IPS-15b (cell line): ENCODE data around the gene MCF2L2.

Source experiments
- H3K27me3 ChIP-seq: one replicate; pipeline ENCODE4 v1.6.1; 2013; ENCODE audit warnings: low read length; ENCODE audit not compliant: control insufficient read depth, insufficient read depth
- H3K36me3 ChIP-seq: one replicate; pipeline ENCODE4 v1.6.1; 2013; ENCODE audit warnings: low read length; ENCODE audit not compliant: control insufficient read depth, insufficient read depth
- H3K4me1 ChIP-seq: one replicate; pipeline ENCODE4 v1.6.1; 2013; ENCODE audit warnings: mild to moderate bottlenecking, low read length; ENCODE audit not compliant: control insufficient read depth, insufficient read depth
- H3K4me3 ChIP-seq: one replicate; pipeline ENCODE4 v1.5.1; 2013; ENCODE audit warnings: low read depth, low read length
- H3K9ac ChIP-seq: one replicate; pipeline ENCODE4 v1.6.1; 2013; ENCODE audit warnings: low read depth, mild to moderate bottlenecking, low read length
- H3K9me3 ChIP-seq: one replicate; pipeline ENCODE4 v1.6.1; 2013; ENCODE audit warnings: mild to moderate bottlenecking, low read length; ENCODE audit not compliant: control insufficient read depth, insufficient read depth

The MCF2L2 gene

DNA sequence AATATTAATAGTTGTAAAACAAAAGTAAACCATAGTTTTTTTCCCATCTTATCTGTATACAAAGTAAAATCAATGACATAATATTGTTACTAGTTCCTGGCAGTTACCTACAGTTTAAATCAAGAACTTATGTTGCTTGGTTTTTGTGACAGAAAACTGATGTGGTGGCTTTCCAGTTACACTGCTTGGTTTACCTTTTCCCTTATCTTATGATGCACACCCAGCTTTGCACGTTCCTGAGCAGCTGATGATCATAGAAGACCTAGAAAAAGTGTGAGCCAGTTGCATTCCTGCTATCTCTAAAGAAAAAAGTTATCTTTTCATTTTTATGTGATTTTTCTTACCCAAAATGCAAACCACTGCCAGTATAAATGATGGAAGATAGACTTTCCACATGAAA, 229.5 kb downstream of the MCF2L2 start:
- no peaks in the 10 kb centered on the region for H3K4me1 ChIP-seq
- no peak overlapping the region for H3K4me3 ChIP-seq
- H3K9ac ChIP-seq = no peak overlapping the region
- no peaks in the 10 kb centered on the region for H3K27me3 ChIP-seq
- no peaks in the 10 kb centered on the region for H3K9me3 ChIP-seq
- no peaks in the 10 kb centered on the region for H3K36me3 ChIP-seq

DNA sequence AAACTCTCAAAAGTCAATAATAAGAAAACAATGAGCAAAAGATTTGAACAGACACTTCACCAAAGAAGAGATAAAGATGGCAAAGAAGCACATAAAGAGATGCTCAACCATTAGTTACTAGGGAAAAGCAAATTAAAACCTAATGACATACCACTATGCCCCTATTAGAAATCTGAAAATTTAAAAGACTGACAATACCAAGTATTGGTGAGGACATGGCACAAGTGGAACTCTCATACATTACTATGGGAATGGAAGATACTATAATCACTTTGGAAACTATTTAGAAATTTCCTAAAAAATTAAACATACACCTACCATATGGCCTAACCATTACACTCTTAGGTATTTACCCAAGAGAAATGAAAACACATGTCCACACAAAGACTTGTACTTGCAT, 230.7 kb downstream of the MCF2L2 start:
- H3K4me1 ChIP-seq = no peaks in the 10 kb centered on the region
- no peaks in the 10 kb centered on the region for H3K36me3 ChIP-seq
- no peak overlapping the region for H3K4me3 ChIP-seq
- H3K9ac ChIP-seq = no peak overlapping the region
- no peaks in the 10 kb centered on the region for H3K27me3 ChIP-seq
- H3K9me3 ChIP-seq = no peaks in the 10 kb centered on the region

GRCh38 chr3:183195266-183195665, 233.2 kb downstream of the MCF2L2 start:
- Histone ChIP-seq H3K36me3 (no peaks in the 10 kb centered on the region), H3K27me3 (no peaks in the 10 kb centered on the region), H3K9ac (no peak overlapping the region), H3K4me3 (no peak overlapping the region), H3K9me3 (no peaks in the 10 kb centered on the region), H3K4me1 (no peaks in the 10 kb centered on the region)

DNA sequence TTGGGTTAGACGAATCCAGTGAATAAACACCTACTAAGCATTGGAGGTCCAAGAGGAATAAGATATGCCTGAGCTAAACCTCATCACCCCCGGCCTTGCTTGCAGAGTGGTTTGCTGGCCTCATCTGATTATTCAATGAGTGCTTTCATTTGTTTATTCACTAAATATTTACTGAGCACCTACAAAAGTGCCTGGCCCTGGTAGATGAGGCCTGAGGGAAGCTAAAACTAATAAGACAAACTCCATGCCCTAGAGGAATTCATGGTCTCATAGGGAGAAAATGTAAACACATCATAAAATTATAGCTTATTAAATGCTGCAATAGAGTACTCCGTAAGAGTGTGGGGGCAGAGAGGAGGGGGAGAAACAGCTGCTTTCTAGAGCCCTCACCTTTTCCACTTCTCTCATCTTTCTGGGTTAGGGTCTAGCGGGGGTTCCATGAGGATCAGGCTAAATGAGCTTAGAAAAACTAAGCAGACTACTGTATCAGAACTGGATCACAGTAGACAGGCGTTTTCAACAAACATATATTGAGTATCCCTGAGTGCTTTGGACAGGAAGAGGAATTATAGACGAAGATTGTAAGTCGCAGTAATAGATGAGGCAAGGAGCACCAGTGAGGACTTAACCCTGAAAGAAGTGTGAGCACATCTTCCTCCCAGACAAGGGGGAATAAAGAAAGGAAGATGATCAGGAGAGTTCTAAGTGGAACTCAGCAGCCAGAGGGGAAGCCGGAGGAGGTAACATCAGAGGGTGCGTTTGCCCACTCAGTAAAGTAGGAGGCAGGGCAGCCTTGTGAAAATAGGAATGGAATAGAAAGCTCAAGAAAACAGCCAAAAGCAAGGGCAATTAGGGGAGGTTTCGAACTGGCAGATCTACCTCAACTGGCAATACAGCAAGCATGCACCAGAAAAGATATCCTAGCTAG, 234.4 kb downstream of the MCF2L2 start:
- H3K9me3 ChIP-seq = no peaks in the 10 kb centered on the region
- no peak overlapping the region for H3K9ac ChIP-seq
- no peak overlapping the region for H3K4me3 ChIP-seq
- H3K36me3 ChIP-seq = no peaks in the 10 kb centered on the region
- no peaks in the 10 kb centered on the region for H3K27me3 ChIP-seq
- peaks cover 3% of the 10 kb centered on the region for H3K4me1 ChIP-seq

DNA sequence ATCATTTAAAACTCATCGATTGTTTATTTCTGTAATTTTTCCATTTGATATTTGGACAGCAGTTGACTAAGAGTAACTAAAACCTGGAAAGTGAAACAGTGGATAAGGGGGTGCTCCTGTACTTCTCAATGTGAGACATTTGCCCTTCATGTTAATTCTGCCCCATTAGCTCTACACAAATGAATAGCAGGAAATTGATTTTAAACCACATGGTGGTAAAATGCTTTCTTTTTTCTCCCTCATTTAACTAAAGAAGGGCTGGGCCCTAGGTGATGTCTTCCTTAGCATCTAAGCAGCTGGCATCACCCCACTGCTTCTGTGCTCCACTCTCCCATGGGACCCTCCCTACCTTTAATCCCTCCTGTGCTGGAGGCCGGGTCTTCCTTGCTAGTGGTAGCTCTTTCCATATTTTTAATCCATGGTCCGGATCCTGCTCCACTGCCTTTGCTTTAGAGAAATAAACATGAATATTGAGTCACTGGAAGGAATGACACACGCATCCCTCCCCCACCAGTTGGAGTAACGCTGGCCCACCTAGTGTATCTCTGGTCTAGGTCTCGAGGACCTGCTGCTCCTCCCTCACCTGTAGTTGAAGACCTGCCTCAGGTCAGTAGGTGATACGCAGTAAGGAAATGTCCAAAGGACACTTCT, 235.6 kb downstream of the MCF2L2 start:
- no peaks in the 10 kb centered on the region for H3K36me3 ChIP-seq
- no peak overlapping the region for H3K4me3 ChIP-seq
- no peak overlapping the region for H3K9ac ChIP-seq
- H3K4me1 ChIP-seq = peaks cover 3% of the 10 kb centered on the region
- H3K27me3 ChIP-seq = no peaks in the 10 kb centered on the region
- H3K9me3 ChIP-seq = no peaks in the 10 kb centered on the region

DNA sequence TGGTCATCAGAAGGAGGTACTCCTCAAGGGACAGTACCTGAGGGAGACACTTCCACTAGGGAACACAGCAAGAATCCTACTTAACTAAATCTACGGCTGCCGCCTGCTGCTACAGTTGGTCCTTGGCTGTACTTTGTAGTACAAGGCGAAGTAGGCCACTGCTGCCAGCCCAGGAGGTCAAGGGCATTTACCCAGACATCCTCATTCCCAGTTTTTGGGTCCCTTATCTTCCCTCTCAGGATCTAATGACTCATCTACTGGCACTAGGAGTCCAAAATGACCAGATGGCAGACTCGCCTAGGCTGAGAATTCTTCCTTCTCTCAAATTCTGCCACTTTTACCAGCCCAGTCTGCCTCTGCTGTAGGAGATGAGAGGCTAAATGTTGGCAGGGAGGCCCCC, 238.8 kb downstream of the MCF2L2 start:
- no peak overlapping the region for H3K4me3 ChIP-seq
- peaks cover 3% of the 10 kb centered on the region for H3K4me1 ChIP-seq
- no peak overlapping the region for H3K9ac ChIP-seq
- no peaks in the 10 kb centered on the region for H3K36me3 ChIP-seq
- H3K9me3 ChIP-seq = no peaks in the 10 kb centered on the region
- H3K27me3 ChIP-seq = no peaks in the 10 kb centered on the region

- H3K36me3 ChIP-seq = no peaks in the 10 kb centered on the region
- H3K27me3 ChIP-seq = no peaks in the 10 kb centered on the region
- H3K9ac ChIP-seq = no peak overlapping the region
- no peak overlapping the region for H3K4me3 ChIP-seq
- peaks cover 3% of the 10 kb centered on the region for H3K4me1 ChIP-seq
- no peaks in the 10 kb centered on the region for H3K9me3 ChIP-seq
Observed at GRCh38 chr3:183188895-183189462, 239.4 kb downstream of the MCF2L2 start.

- Histone ChIP-seq H3K27me3 (peaks cover 2% of the 10 kb centered on the region), H3K36me3 (no peaks in the 10 kb centered on the region), H3K9ac (no peak overlapping the region), H3K4me3 (no peak overlapping the region), H3K9me3 (no peaks in the 10 kb centered on the region), H3K4me1 (peaks cover 3% of the 10 kb centered on the region)
Observed at GRCh38 chr3:183185696-183186095, 242.7 kb downstream of the MCF2L2 start.

DNA sequence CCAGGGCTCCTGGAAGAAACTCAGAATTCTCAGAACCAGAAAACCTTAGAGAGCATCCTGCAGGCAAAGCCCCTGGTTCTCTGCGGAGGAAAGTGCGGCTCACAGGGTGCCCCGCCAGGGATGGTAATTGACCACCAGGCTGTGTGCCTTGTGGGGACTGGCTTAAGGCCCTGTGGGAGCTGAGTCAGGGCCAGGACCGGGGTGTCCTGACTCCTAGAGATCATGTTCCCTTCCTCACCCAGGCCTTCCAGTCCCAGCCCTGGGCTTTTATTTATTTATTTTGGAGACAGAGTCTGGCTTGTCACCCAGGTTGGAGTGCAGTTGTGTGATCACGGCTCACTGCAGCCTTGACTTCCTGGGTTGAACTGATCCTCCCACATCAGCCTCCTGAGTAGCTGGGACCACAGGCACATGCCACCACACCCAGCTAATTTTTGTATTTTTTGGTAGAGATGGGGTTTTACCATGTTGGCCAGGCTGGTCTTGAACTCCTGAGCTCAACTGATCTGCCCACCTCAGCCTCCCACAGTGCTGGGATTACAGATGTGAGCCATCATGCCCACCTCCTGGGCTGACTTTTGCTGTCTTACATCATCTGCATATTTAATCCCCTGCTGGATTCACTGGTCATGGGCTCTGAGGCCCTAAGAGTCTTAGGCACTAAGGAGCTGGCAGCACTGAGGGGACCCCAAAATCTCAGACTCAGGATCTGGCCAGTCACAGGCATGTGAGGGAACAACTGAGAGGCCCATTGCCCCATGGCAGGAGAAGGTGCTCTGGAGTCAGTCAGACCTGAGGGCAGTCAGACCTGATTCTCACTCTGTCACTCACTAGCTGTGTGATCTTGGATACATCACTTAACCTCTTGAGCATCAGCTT, 245.4 kb downstream of the MCF2L2 start:
- Histone ChIP-seq H3K4me1 (peaks cover 4% of the 10 kb centered on the region), H3K9me3 (no peaks in the 10 kb centered on the region), H3K4me3 (no peak overlapping the region), H3K27me3 (peaks cover 22% of the 10 kb centered on the region), H3K9ac (no peak overlapping the region), H3K36me3 (no peaks in the 10 kb centered on the region)

GRCh38 chr3:183182073-183182472, 246.3 kb downstream of the MCF2L2 start:
- Histone ChIP-seq H3K36me3 (no peaks in the 10 kb centered on the region), H3K4me3 (no peak overlapping the region)

GRCh38 chr3:183181606-183182005, 246.8 kb downstream of the MCF2L2 start:
- Histone ChIP-seq H3K4me1 (peaks cover 4% of the 10 kb centered on the region), H3K36me3 (no peaks in the 10 kb centered on the region), H3K9me3 (no peaks in the 10 kb centered on the region), H3K27me3 (peaks cover 22% of the 10 kb centered on the region), H3K9ac (no peak overlapping the region), H3K4me3 (no peak overlapping the region)

More at GRCh38 chr3:183182073-183182472, 246.3 kb downstream of the MCF2L2 start:
- Histone ChIP-seq H3K9ac (no peak overlapping the region), H3K27me3 (peaks cover 22% of the 10 kb centered on the region), H3K9me3 (no peaks in the 10 kb centered on the region), H3K4me1 (peaks cover 4% of the 10 kb centered on the region)
